Measurements from ENCODE around the gene WFDC9.
"Not testable (repeated sequence)": the region's sequence is repeated elsewhere in the genome, so short reads cannot be mapped to it uniquely, and the experiment has no call there.

The WFDC9 gene

DNA sequence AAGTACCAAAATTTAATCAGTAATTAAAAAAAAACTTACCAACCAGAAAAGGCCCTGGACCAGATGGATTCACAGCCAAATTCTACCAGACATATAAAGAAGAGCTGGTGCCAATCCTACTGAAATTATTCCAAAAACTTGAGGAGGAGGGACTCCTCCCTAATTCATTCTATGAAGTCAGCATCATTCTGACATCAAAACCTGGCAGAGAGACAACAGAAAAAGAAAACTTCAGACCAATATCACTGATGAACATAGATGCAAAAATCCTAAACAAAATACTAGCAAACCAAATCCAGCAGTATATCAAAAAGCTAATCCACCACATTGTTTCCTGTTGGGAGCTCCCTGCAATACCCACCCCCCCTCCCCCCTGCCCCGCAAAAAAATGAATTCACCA is 39.1 kb upstream of the WFDC9 start, which contains the start of gene WFDC11:
Gene WFDC11 (minus strand): TSS at position 101 of the 400 bp plus-strand sequence. CDS start 19,639 bp downstream, outside the sequence.
- H3K79me2 ChIP-seq (ENCODE audit: insufficient read depth, low read length) = no peaks in the 10 kb centered on the region
- H3K9me2 ChIP-seq (replicated peaks; ENCODE audit: low read depth, low read length) = no peaks in the 10 kb centered on the region
- no peak within 1 kb of the TSS for H2AFZ ChIP-seq (ENCODE audit: low read length)
- no peak within 1 kb of the TSS for H3K9ac ChIP-seq (ENCODE audit: low read depth, low read length, poor library complexity, severe bottlenecking)
- H3K4me2 ChIP-seq (ENCODE audit: low read depth, low read length, poor library complexity, severe bottlenecking) = no peak within 1 kb of the TSS
- no peaks in the 10 kb centered on the region for H3K9me3 ChIP-seq (ENCODE audit: insufficient read depth, low read depth, low read length)
- no peaks in the 10 kb centered on the region for H3K36me3 ChIP-seq (ENCODE audit: insufficient read depth, low read length)
- no peaks in the 10 kb centered on the region for H3K4me1 ChIP-seq (ENCODE audit: insufficient read depth, low read length, poor library complexity, severe bottlenecking)
- TF ChIP-seq, protein P1, sequence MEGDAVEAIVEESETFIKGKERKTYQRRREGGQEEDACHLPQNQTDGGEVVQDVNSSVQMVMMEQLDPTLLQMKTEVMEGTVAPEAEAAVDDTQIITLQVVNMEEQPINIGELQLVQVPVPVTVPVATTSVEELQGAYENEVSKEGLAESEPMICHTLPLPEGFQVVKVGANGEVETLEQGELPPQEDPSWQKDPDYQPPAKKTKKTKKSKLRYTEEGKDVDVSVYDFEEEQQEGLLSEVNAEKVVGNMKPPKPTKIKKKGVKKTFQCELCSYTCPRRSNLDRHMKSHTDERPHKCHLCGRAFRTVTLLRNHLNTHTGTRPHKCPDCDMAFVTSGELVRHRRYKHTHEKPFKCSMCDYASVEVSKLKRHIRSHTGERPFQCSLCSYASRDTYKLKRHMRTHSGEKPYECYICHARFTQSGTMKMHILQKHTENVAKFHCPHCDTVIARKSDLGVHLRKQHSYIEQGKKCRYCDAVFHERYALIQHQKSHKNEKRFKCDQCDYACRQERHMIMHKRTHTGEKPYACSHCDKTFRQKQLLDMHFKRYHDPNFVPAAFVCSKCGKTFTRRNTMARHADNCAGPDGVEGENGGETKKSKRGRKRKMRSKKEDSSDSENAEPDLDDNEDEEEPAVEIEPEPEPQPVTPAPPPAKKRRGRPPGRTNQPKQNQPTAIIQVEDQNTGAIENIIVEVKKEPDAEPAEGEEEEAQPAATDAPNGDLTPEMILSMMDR (conservative IDR thresholded peaks at IDR 0.05; ENCODE audit: low read length) = no peak
- no peak for TF ChIP-seq EZH2phosphoT487 (IDR thresholded peaks at IDR 0.05; ENCODE audit: borderline replicate concordance)
- H3K27me3 ChIP-seq (ENCODE audit: insufficient read depth, low read length, poor library complexity, severe bottlenecking) = no peaks in the 10 kb centered on the region
- H3F3A ChIP-seq (ENCODE audit: low read depth) = no peaks in the 10 kb centered on the region
- H3K4me3 ChIP-seq (ENCODE audit: low read length, poor library complexity, severe bottlenecking) = no peak within 1 kb of the TSS
- no peaks in the 10 kb centered on the region for H4K20me1 ChIP-seq (ENCODE audit: insufficient read depth, low read length, poor library complexity, severe bottlenecking)

DNA sequence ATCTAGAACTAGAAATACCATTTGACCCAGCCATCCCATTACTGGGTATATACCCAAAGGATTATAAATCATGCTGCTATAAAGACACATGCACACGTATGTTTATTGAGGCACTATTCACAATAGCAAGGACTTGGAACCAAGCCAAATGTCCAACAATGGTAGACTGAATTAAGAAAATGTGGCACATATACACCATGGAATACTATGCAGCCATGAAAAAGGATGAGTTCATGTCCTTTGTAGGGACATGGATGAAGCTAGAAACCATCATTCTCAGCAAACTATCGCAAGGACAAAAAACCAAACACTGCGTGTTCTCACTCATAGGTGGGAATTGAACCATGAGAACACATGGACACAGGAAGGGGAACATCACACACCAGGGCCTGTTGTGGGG is 26.0 kb upstream of the WFDC9 start:
- not testable (repeated sequence) for H3F3A ChIP-seq (ENCODE audit: low read depth); H3K36me3 ChIP-seq (ENCODE audit: insufficient read depth, low read length); H3K4me3 ChIP-seq (ENCODE audit: low read length, poor library complexity, severe bottlenecking); H3K79me2 ChIP-seq (ENCODE audit: insufficient read depth, low read length); H3K9ac ChIP-seq (ENCODE audit: low read depth, low read length, poor library complexity, severe bottlenecking); H3K4me2 ChIP-seq (ENCODE audit: low read depth, low read length, poor library complexity, severe bottlenecking); H3K9me3 ChIP-seq (ENCODE audit: insufficient read depth, low read depth, low read length); H3K27me3 ChIP-seq (ENCODE audit: insufficient read depth, low read length, poor library complexity, severe bottlenecking); H2AFZ ChIP-seq (ENCODE audit: low read length); H3K4me1 ChIP-seq (ENCODE audit: insufficient read depth, low read length, poor library complexity, severe bottlenecking); H4K20me1 ChIP-seq (ENCODE audit: insufficient read depth, low read length, poor library complexity, severe bottlenecking); H3K9me2 ChIP-seq (replicated peaks; ENCODE audit: low read depth, low read length)

DNA sequence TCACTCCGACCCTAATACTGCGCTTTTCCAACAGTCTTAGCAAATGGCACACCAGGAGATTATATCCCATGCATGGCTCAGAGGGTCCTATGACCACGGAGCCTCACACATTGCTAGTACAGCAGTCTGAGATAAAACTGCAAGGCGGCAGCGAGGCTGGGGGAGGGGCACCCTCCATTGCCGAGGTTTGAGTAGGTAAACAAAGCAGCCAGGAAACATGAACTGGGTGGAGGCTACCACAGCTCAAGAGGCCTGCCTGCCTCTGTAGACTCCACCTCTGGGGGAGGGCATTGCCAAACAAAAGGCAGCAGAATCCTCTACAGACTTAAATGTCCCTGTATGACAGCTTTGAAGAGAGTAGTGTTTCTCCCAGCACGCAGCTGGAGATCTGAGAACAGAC is 20.6 kb upstream of the WFDC9 start:
- H2AFZ ChIP-seq (ENCODE audit: low read length); H4K20me1 ChIP-seq (ENCODE audit: insufficient read depth, low read length, poor library complexity, severe bottlenecking); H3K36me3 ChIP-seq (ENCODE audit: insufficient read depth, low read length); H3K4me1 ChIP-seq (ENCODE audit: insufficient read depth, low read length, poor library complexity, severe bottlenecking); H3K79me2 ChIP-seq (ENCODE audit: insufficient read depth, low read length); H3K9me3 ChIP-seq (ENCODE audit: insufficient read depth, low read depth, low read length); H3K9ac ChIP-seq (ENCODE audit: low read depth, low read length, poor library complexity, severe bottlenecking); H3K4me3 ChIP-seq (ENCODE audit: low read length, poor library complexity, severe bottlenecking); H3K9me2 ChIP-seq (replicated peaks; ENCODE audit: low read depth, low read length); H3K4me2 ChIP-seq (ENCODE audit: low read depth, low read length, poor library complexity, severe bottlenecking); H3F3A ChIP-seq (ENCODE audit: low read depth); H3K27me3 ChIP-seq (ENCODE audit: insufficient read depth, low read length, poor library complexity, severe bottlenecking): not testable (repeated sequence)

DNA sequence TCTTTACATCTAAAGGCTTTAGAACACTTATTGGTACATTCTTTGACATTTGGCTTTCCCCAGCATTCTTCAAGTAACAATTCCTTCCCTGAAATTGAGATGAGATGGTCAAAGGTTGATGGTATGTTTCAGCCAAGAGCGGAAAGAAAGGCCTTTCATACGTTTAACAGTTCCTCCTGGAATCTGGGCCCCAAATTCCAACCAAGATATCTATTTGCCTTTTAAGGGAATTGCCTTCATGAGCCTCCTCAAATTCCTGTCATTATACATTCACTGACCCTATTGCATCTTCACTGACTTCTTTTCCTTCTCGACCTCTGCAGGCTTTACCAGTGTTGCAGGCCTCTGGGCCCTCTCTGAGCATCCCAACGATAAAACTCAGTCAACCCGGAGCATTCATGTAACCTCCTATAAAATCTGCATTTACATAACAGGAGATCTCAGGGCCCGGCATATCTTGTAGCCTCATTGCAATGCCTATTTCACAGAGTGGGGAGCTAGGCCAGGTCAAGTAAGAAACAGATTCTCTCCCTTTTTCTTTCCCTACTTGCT is 18.3 kb upstream of the WFDC9 start:
- no peaks in the 10 kb centered on the region for H3K79me2 ChIP-seq (ENCODE audit: insufficient read depth, low read length)
- no peak overlapping the region for H3K4me2 ChIP-seq (ENCODE audit: low read depth, low read length, poor library complexity, severe bottlenecking)
- H3F3A ChIP-seq (ENCODE audit: low read depth) = no peaks in the 10 kb centered on the region
- no peaks in the 10 kb centered on the region for H3K9me2 ChIP-seq (replicated peaks; ENCODE audit: low read depth, low read length)
- H3K9ac ChIP-seq (ENCODE audit: low read depth, low read length, poor library complexity, severe bottlenecking) = no peak overlapping the region
- no peaks in the 10 kb centered on the region for H3K4me1 ChIP-seq (ENCODE audit: insufficient read depth, low read length, poor library complexity, severe bottlenecking)
- no peak overlapping the region for H3K4me3 ChIP-seq (ENCODE audit: low read length, poor library complexity, severe bottlenecking)
- TF ChIP-seq, protein P1 (conservative IDR thresholded peaks at IDR 0.05; ENCODE audit: low read length) = no peak
- TF ChIP-seq EZH2phosphoT487 (IDR thresholded peaks at IDR 0.05; ENCODE audit: borderline replicate concordance) = no peak
- H3K27me3 ChIP-seq (ENCODE audit: insufficient read depth, low read length, poor library complexity, severe bottlenecking) = no peaks in the 10 kb centered on the region
- H4K20me1 ChIP-seq (ENCODE audit: insufficient read depth, low read length, poor library complexity, severe bottlenecking) = no peaks in the 10 kb centered on the region
- no peaks in the 10 kb centered on the region for H3K9me3 ChIP-seq (ENCODE audit: insufficient read depth, low read depth, low read length)
- H2AFZ ChIP-seq (ENCODE audit: low read length) = no peak overlapping the region
- no peaks in the 10 kb centered on the region for H3K36me3 ChIP-seq (ENCODE audit: insufficient read depth, low read length)
